ENCODE results near the gene EDEM3.

GRCh38 chr1:184803180-184803492 lies 48.5 kb upstream of the EDEM3 start:
- TF ChIP-seq ZNF354B (CRISPR knock-in tag; IDR thresholded peaks at IDR 0.05) = no peak
- no peak for TF ChIP-seq TRIM24 (IDR thresholded peaks at IDR 0.05)
- TF ChIP-seq RFX5 (IDR thresholded peaks at IDR 0.05; ENCODE audit: low read depth, low read length) = no peak
- TF ChIP-seq SREBF1 (IDR thresholded peaks at IDR 0.05; ENCODE audit: borderline replicate concordance, low read depth, low read length) = no peak

Data from K562 (cell line).